HG02798 (cell line): ENCODE measurements around the gene SLC6A6.

Experiments
- ATAC-seq: cut with Tn5 transposase; IDR thresholded peaks from one replicate; pipeline ENCODE4 v1.9.1; 2021; ENCODE audit warnings: mild to moderate bottlenecking; ENCODE audit not compliant: unreplicated experiment, poor library complexity

Gene SLC6A6

DNA sequence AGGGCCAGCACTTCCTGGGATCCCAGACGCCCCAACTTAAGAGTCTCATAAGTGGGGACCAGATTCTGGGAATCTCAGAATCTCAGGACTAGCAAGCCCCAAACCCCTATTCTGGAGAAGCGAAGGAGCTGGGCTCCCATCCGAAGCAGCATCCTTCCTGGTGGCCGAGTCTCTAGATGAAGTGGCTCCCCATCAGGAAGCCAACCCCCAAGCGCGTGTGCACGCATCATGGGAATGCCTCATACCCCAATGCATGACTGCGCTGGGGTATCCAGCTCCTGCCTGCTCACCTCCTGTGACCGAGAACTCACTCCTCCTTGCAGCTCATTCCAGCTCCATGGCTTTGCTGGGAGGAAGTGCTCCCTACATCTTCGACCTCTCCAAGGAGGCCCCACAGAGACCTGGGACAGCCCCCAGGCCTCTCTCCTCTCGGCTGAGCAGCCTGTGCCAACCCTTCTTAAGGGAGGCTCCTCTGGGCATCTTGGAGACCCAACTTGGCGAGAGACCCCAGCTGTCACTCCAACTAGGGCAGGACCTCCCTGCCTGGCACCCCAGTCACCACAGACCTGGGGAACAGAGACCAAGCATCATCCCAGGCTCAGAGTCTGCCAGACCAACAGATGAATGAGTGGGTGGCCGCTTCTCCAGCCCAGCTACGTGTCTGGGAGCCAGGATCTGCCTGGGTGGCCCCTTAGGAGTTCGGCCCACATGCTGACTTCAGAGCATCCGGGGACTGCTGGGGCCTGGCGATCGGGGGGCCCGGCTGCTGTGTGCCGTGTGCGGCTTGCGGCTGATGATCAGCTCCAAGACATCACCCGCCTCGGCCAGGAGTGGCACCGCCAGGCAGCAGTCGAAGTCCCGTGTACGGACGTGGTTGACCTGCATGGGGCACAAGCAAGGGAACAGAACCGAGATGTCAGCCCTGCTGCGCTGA lies 90.8 kb downstream of the SLC6A6 start:
- no peak for ATAC-seq

DNA sequence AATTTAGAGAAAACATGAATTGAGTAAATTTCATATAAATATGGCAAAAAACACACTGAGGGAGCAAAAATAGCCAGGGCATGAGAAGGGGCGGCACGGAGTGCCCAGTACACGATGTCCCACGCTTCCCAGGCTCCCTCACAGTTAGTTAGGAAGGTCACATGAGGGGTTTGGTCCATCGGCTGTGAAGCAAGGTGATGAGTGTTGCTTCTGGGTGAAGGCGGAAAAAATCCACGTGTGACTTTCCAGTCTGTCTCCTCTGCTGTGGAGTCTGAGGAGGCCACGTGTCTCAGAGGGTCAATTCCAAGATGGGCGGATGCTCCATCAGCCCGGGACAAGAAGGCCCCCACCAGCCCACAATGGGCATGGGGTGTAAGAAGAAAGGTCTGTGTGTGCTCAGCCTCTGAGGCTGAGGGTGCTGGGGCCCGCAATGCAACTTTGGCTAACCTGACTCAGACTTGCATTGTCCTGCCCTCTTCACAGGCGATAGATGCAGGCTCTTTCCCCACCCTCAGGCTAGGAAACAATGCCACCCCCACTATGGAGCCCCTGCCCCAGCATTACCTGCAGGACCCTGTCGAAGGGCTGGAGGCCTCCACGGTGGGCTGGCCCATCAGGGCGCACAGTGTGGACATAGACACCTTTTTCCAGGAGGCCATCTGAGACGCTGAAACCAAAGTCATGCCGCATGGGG lies 92.0 kb downstream of the SLC6A6 start:
- ATAC-seq, result no peak

DNA sequence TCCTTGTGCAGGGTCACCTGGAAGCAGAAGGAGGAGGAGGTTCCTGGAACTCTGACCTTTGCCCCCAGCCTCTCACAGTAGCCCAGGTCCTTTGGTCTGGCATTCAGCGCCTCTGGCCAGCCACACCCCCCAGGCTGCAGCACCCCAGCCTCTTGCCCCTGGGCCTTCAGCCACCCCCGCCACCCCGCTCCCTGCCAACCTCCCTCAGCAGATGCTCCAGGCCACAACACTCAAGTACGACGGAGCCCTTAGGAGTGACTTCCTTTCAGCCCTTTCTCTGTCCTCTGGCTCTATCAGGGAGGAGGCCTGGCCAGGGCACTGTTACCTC lies 92.5 kb downstream of the SLC6A6 start:
- ATAC-seq, result no peak

DNA sequence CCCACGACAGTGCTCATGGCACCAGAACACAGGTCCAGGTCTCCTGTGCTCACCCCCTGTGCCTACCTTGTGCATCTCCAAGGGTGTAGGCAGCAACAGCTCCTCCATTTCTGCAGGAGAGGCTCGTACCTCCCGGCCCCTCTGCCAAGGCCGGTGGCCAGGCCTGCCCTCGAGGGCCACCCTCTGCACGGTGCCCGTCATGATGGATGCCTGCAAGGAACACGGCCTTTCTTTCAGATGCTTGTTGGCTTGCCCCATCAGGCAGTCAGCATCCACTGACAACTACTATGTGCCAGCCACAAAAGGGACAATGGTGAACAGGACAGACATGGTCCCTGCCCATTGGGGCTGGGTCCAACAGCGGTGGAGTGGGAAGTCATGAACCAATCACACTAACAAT lies 93.9 kb downstream of the SLC6A6 start:
- ATAC-seq, result no peak

DNA sequence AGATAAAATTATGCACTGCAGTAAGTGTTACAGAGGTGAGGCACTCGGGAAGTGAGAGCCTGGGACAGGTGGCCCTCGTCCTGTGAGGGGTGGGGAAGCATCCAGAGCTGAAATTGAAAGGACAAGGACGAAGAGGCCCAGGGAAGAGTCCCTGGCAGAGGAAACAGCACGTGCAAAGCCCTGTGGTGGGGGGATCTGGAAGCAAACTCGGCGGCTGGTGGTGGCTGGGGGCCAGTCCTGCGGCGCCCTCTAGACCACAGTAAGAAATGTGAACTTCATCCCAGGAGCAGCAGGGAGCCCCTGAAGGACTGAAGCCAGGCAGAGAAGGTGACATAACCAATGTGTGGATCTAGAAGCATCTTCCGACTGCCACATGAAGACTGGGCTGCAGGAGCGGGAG lies 94.9 kb downstream of the SLC6A6 start:
- no peak for ATAC-seq

DNA sequence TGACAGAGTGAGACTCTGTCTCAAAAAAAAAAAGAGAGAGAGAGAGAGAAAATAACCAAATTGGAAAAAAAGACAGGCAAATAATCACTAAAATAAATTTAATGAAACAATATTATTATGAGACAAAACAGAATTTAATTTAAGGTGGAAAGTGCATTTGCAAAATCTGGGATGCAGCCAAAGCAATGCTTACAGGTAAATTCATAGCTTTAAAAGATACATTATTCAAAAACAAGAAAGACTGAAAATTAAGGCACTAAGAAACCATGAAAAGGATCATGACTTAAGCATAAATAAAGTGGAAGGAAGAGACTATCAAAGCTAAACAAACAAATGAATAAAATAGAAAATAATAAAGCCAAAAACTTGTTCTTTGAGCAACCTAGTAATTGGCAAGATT lies 100.1 kb downstream of the SLC6A6 start:
- no peak for ATAC-seq

DNA sequence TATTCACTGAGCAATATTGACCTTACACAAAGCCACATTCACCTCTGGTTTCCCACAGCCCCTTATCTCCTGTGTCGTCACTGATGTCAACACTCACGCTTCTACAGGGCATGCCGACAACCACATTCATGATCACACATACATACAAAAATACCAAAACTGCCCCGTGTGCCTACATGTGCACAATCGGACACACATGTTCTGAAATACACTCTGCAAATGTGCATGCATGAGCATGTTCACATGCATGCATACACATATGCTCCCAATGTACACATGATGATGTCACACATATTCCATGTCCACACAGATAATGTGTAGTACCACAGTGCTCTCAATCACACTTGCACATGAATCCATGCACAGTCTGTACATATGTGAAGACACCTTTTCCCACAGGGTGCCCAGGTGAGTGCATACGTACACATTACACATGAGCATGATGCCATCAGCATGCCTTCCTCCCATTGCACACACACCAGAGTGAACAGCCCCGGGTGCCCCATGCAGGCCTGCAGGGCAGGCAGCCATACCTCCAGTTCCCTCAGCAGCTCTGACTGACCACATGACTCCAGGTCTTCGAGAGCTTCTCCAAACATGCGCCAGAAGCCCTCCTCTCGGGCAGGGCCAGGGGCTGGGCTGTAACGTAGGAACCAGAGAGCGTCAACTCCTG lies 100.8 kb downstream of the SLC6A6 start:
- no peak for ATAC-seq

DNA sequence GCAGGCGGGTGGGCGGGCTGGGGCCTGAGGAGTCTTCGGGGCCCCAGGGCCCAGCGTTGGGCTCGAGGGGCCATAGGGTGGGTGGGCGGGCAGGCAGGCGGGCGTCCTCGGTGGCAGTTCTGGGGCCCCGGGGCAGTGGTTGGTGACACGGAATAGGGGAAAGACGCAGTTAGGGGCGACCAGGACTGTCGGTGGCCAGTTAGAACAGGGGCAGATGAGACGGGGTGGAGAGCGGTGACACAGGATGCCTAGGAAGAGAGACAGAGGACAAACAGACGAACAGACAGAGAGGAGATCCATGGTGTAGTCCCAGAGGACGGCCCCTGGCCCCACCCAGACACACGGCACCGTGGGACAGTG lies 101.3 kb downstream of the SLC6A6 start:
- ATAC-seq, result no peak

DNA sequence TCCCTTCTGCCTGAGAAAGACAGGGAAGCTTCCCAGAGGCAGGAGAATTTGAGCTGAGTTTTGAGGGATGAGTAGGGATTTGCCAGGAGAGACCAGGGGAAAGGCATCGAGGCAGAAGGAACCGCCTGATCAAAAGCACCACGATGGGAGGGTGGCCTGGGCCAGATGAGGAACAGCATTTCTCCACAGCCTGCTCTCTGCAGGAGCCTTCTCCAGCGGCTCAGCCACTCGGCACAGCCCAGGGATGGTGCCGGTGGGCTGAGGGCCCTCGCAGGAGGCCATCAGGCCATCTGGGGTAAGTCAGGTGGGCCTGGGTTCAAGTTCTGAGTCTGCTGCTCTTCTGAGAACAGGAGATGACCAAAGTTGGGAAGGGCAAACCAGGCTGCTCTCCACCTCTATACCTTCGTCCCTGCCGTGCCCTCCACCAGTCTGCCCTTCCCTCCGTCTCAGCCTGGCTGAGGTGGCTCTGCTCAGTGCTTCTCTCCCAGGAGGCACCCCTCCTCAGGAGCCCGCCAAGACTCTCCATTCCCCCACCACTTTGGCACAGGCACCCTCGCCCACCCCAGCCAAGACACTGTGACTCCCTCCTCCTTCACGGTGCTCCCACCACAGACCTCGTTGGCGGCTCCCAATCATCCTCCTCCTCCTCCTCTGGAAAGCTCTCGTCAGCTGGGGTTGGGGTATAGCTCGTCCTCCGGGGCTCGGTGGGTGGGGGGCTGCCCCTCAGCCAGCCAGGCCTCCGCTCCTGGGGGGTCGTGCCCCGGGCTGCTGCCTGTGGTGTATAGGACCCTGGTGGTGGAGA lies 102.8 kb downstream of the SLC6A6 start:
- no peak for ATAC-seq

DNA sequence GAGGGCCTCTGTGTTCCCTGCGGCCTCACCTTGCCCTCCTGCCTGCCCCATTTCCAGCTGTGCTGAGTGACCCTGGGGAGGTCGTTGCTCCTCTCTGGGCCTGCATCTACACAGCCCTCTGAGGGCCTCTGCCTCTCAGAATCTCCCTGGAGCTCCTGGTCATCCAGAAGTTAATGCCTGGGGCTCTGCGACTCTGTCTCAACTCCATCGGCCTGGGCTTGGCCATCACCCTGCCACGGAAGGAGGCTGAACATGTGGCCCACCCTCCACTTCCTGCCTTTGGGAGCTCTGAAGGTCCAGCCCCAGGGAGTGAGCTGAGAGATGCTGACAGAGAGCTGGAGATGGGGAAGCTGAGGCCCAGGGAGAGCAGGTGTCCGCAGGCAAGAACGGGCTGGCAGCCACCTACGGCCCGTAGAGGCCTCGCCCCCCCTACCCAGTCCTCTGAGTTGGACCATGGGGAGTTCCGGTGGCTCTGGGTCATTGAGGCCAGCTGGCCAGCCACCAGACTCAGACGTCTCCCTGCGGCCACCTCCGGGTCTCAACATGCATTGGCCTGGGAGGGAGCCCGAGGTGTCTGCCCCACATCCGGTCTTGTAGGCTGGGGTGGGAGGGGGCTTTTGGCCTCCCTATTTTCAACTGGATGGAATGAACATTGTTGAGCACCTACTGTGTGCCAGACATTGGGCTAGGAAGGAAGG lies 103.5 kb downstream of the SLC6A6 start:
- ATAC-seq, result no peak

DNA sequence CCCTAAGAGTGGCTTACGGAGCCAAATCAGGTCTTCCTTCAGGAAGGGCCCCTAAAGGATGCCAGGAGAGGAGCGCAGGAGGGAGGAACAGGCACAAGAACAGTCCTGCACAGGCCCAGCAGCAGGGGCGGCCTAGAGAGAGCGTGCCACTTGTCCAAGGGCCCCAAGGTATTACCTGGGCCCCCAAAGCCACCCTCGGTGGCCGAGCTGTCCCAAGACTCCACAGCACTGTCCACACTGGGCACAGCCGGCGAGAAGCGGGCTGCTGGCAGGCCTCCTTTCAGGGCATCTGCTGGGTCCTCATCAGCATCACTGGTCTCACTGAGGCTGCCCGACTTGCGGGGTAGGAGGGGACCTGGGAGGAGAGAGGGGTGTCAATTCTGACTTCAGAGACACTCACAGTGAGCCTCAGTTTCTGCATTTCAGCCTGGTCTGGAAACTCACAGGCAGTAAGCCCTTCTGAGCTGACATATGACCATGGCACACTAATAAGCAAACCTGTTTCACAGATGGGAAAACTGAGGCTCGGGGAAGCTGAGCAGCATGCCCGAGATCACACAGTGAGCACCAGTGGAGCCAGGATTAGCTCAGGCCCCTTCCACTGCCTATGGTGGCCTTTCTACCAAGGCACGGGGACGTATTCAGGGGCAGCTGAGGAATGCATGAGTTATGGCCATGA lies 104.4 kb downstream of the SLC6A6 start:
- ATAC-seq, result no peak

DNA sequence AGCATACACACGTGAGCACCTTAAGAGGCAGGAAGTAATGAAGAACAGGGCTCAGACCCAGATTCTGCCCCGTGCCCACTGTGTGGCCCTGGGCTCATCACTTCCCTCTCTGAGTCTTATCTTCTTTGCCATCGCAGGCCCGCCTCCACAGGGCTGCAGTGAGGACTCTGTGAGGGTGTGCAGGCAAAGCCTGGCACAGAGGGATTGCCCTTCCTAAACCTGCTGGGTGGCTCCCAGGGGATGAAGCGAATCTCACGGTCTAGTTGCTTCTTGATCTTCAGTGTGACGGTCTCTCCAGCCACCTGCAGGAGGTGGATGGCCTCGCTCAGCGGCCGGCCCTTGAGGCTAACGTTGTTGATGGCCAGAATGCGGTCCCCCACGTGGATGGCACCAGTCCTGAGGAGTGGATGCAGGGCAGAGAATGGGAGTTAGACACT lies 104.9 kb downstream of the SLC6A6 start:
- ATAC-seq, result no peak

DNA sequence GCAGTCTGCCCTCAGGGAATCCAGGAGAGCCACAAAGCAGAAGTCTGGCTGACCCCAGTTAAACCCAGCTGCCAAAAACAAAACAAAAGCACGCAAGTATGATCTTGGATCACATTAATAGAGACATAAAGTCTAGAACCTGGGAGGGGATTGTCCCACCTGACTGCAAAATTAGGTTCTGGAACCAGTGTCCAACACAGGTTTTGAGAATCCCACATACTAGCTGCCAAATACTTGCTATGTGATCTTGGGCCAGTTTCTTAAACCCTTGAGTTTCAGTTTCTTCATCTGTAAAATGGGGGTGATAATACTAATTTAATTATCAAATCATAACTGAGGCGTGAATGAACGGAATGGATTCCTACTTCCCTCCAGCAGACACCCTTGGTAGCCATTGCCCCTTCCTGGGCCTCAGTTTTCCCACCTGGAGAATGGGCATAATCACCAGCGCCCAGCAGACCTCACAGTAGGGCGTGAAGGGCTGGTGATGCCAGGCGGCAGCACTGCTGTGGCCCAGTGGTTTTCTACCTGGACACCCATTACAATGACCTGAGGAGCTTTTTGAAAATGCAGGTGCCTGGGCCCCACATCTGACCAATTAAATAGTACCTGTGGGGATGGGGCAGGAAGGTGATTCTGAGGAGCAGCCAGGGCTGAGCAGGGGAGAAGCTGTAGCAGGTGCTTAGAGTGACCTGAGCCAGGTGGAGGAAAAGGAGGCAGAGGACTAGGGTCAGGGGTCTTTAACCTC lies 105.5 kb downstream of the SLC6A6 start:
- ATAC-seq, result no peak

DNA sequence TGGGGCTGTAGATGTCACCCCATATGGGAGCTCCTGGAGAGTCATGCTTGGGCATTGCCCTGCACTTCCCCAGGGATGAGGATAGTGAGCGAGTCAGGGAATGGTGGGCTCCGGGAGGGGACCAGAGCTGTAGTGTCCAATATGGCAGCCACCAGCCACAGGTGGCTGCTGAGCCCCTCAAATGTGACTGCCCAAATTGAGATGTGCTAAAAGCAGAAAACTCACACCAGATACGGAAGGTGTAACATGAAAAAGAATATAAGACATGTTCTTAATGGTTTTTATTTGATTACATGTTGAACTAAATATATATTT lies 106.1 kb downstream of the SLC6A6 start:
- no peak for ATAC-seq

DNA sequence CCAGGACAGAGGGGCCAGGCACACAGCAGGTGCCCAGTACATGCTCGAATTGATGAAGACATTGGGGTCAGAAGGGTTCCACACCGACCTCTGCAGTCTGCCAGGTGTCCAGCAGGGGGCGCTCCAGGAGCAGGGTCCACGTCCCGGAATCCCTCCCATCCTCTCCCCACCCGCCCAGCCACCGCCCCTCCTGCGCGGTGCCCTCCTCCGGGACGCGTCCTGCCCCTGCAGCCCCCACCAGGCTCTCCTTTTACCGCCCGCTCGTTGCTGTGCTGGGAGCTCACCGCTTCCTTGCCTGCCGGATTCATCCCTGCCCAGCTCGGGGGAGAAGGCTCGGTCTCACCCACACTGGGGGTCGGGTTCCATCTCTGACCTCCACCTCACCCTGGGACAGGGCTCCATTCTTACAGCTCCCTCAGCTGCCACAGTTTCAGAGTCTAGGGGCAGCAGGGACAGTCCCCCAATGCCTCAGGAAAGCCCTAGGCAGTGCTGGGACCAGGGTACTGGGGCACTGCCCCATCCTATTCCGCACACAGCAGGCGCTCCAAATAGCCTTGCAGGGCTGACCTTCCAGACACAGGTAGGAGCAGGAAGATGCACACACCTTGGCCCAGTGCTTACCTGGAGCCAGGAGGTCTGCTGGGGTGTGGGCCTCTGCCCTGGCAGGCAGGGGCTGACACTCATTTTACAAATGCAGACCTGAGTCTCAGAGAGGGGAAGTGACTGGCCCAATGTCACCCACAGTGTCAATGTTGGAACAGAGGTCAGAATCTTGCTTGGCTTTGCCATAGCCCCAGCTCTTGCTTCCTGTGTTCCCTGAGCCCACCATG lies 106.8 kb downstream of the SLC6A6 start:
- peak; percentile 44 for ATAC-seq

DNA sequence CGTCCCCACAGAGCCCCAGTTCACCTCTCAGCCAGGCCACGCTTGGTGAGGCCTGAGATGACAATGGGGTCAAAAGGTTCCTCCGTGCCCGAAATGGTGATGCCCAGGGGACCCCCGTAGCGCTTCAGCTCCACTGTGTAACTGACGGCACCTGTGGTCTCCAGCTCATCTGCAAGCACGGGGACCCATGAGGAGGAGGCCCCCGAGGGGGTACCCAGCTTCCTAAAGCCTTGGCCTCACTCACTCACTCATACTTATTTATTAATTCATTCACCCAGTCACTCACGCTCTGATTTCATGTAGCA lies 107.3 kb downstream of the SLC6A6 start:
- no peak for ATAC-seq

DNA sequence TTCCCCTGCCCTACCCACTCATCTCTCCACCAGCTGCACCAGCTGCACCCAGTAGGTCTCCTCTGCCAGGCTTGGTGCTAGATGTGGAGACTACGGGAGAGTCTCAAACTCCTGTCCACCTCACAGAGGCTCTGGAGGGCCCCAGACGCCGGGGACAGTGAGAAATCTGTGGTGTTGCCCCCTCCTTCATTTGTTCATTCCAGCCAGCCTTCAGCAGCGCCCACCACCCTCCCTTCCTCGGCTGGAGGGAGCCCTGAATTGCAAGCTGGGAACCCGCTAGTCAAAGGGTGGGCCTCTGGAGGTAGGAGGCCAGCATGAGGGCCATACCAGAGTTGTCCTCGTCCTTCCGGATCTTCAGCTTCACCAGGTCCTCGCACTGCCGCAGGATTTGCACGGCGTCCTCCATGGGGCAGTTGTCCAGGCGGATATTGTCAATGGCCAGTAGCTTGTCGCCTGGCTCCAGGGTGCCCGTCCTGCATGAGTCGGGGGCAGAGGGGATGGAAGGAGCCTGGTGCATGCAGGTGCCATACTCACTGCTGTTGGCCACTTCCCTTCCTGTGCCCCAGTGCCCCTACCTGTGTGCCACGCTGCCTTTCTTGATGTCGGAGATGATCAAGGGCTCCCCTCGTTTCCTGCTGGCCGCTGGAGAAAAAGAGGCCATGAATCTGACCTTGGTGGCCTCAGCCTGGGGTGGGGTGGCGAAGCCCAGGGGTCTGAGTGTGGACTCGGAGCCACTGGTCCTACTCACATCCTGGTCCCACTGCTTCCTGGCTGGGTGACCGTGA lies 108.6 kb downstream of the SLC6A6 start:
- no peak for ATAC-seq
